ENCODE results near the gene CEP72. TPM values are rescaled to one million over a fixed set of nuclear protein-coding genes. Genes with fewer than 3 reads are reported as not detected.

The CEP72 gene
- polyA plus RNA-seq, 3 donors: 1.5 to 2.9 (median 2.6) TPM

GRCh38 chr5:608429-609370 is 3.4 kb upstream of the CEP72 start:
- no peak overlapping the region for H3K27ac ChIP-seq (ENCODE audit: low read depth, low read length)
- WGBS, 3 donors: 80 to 93% (median 87%) methylated on average over 26 to 31 of the region's 31 CpGs

- no peak overlapping the region for H3K27ac ChIP-seq (ENCODE audit: low read depth, low read length)
- 84 to 93% (median 85%) methylated on average over 5 of the region's 5 CpGs for WGBS, 3 donors
These were observed 2.6 kb upstream of the CEP72 start for GRCh38 chr5:609506-609905.

- H3K27ac ChIP-seq (ENCODE audit: low read depth, low read length): no peak overlapping the region
- WGBS, 3 donors: 89 to 93% (median 90%) methylated on average over 9 of the region's 9 CpGs
These were observed 2.0 kb upstream of the CEP72 start for GRCh38 chr5:610011-610743.

GRCh38 chr5:610744-611730 is 1.1 kb upstream of the CEP72 start:
- no peak overlapping the region for H3K27ac ChIP-seq (ENCODE audit: low read depth, low read length)
- WGBS, 3 donors: 44 to 51% (median 46%) methylated on average over 11 of the region's 11 CpGs

- 12 to 27% (median 15%) methylated on average over 23 to 49 of the region's 49 CpGs for WGBS, 3 donors
- no peak overlapping the region for H3K27ac ChIP-seq (ENCODE audit: low read depth, low read length)
These were observed 621 bp downstream of the CEP72 start for GRCh38 chr5:612498-613424.

GRCh38 chr5:616484-617039 is 4.4 kb downstream of the CEP72 start:
- H3K27ac ChIP-seq (ENCODE audit: low read depth, low read length): no peak overlapping the region
- 74 to 84% (median 81%) methylated on average over 13 of the region's 13 CpGs for WGBS, 3 donors

GRCh38 chr5:617896-618295 is 5.8 kb downstream of the CEP72 start:
- H3K27ac ChIP-seq (ENCODE audit: low read depth, low read length): no peak overlapping the region
- WGBS, 3 donors: 95 to 97% (median 96%) methylated on average over 12 of the region's 12 CpGs

- H3K27ac ChIP-seq (ENCODE audit: low read depth, low read length): no peak overlapping the region
- 91 to 95% (median 95%) methylated on average over 5 of the region's 5 CpGs for WGBS, 3 donors
These were observed 6.3 kb downstream of the CEP72 start for GRCh38 chr5:618450-618849.

- no peak overlapping the region for H3K27ac ChIP-seq (ENCODE audit: low read depth, low read length)
- WGBS, 3 donors: 89 to 94% (median 90%) methylated on average over 16 of the region's 16 CpGs
These were observed 7.3 kb downstream of the CEP72 start for GRCh38 chr5:619444-619843.

- WGBS, 3 donors: 95 to 97% (median 95%) methylated on average over 20 of the region's 20 CpGs
- no peak overlapping the region for H3K27ac ChIP-seq (ENCODE audit: low read depth, low read length)
These were observed 8.0 kb downstream of the CEP72 start for GRCh38 chr5:620152-620551.

GRCh38 chr5:620586-621180 is 8.5 kb downstream of the CEP72 start:
- no peak overlapping the region for H3K27ac ChIP-seq (ENCODE audit: low read depth, low read length)
- WGBS, 3 donors: 91 to 95% (median 91%) methylated on average over 8 of the region's 8 CpGs

- H3K27ac ChIP-seq (ENCODE audit: low read depth, low read length): no peak overlapping the region
- 96% methylated on average over 16 of the region's 16 CpGs for WGBS, 3 donors
These were observed 9.2 kb downstream of the CEP72 start for GRCh38 chr5:621341-621761.

GRCh38 chr5:622359-622758 is 10.2 kb downstream of the CEP72 start:
- WGBS, 3 donors: 92 to 94% (median 94%) methylated on average over 9 of the region's 9 CpGs
- H3K27ac ChIP-seq (ENCODE audit: low read depth, low read length): no peak overlapping the region

GRCh38 chr5:622946-623522 is 10.9 kb downstream of the CEP72 start:
- WGBS, 3 donors: 95% methylated on average over 31 of the region's 31 CpGs
- no peak overlapping the region for H3K27ac ChIP-seq (ENCODE audit: low read depth, low read length)

GRCh38 chr5:623531-623930 is 11.4 kb downstream of the CEP72 start:
- no peak overlapping the region for H3K27ac ChIP-seq (ENCODE audit: low read depth, low read length)
- 92 to 97% (median 97%) methylated on average over 13 of the region's 13 CpGs for WGBS, 3 donors

GRCh38 chr5:624118-624950 is 12.2 kb downstream of the CEP72 start:
- 91 to 95% (median 95%) methylated on average over 38 of the region's 38 CpGs for WGBS, 3 donors

More at GRCh38 chr5:624118-624950, 12.2 kb downstream of the CEP72 start:
- no peak overlapping the region for H3K27ac ChIP-seq (ENCODE audit: low read depth, low read length)

Measured in adipose tissue (tissue), 3 donors.